Fibroblast of lung (primary cell): Measurements from ENCODE around the gene GAD2. TPM values are rescaled to one million over a fixed set of nuclear protein-coding genes. Genes with fewer than 3 reads are reported as not detected.

Experiments
- DNase-seq, 2 donors: peaks; one replicate each; pipeline versions ENCODE4 v3.0.0 to v3.0.0-alpha.2; 2010; ENCODE audit warnings: low read depth in 2 of 2
- H2AFZ ChIP-seq: 2 replicates; pipeline ENCODE4 v1.5.1; 2012; ENCODE audit warnings: low read length, control low read depth, inconsistent platforms
- H3K27ac ChIP-seq: 2 replicates; pipeline ENCODE4 v1.5.1; 2011; ENCODE audit warnings: low read length, control low read depth; ENCODE audit not compliant: insufficient read depth
- H3K27me3 ChIP-seq: 2 replicates; pipeline ENCODE4 v1.5.1; 2011; ENCODE audit warnings: mild to moderate bottlenecking, low read length; ENCODE audit not compliant: control insufficient read depth, insufficient read depth
- H3K36me3 ChIP-seq: 2 replicates; pipeline ENCODE4 v1.5.1; 2011; ENCODE audit warnings: low read length; ENCODE audit not compliant: control insufficient read depth, insufficient read depth
- H3K4me1 ChIP-seq: 2 replicates; pipeline ENCODE4 v1.5.1; 2011; ENCODE audit warnings: low read length; ENCODE audit not compliant: control insufficient read depth, insufficient read depth; ENCODE audit errors: extremely low read depth
- H3K4me2 ChIP-seq: 2 replicates; pipeline ENCODE4 v1.5.1; 2011; ENCODE audit warnings: low read length, control low read depth; ENCODE audit not compliant: insufficient read depth; ENCODE audit errors: extremely low read depth
- H3K4me3 ChIP-seq, 4 experiments: fragments of 200-600 bp in 1 of 4; sonication (generic) in 1 of 4; replicated peaks in 1 of 4; 2 replicates each; pipeline ENCODE4 v1.5.1; 2011 to 2016; ENCODE audit warnings: low read length in 4 of 4, low read depth in 3 of 4, mild to moderate bottlenecking in 3 of 4, control low read depth in 2 of 4, inconsistent platforms in 1 of 4, mixed read lengths in 1 of 4; ENCODE audit not compliant: insufficient read depth in 1 of 4; ENCODE audit errors: control extremely low read depth in 1 of 4
- H3K79me2 ChIP-seq: 2 replicates; pipeline ENCODE4 v1.5.1; 2012; ENCODE audit warnings: mild to moderate bottlenecking, low read length, inconsistent platforms; ENCODE audit not compliant: control insufficient read depth, insufficient read depth
- H3K9ac ChIP-seq: 2 replicates; pipeline ENCODE4 v1.5.1; 2011; ENCODE audit warnings: mild to moderate bottlenecking, low read length, control low read depth; ENCODE audit not compliant: insufficient read depth
- H3K9me3 ChIP-seq: 2 replicates; pipeline ENCODE4 v1.5.1; 2012; ENCODE audit warnings: low read depth, low read length; ENCODE audit not compliant: control insufficient read depth, insufficient read depth
- H4K20me1 ChIP-seq: 2 replicates; pipeline ENCODE4 v1.5.1; 2011; ENCODE audit warnings: low read length; ENCODE audit not compliant: control insufficient read depth, insufficient read depth; ENCODE audit errors: extremely low read depth
- CTCF ChIP-seq, 2 donors: IDR thresholded peaks in 1 of 2; conservative IDR thresholded peaks in 1 of 2; 1 replicate in 1 of 2; 2 replicates in 1 of 2; pipeline ENCODE4 v1.5.1; 2011 to 2012; ENCODE audit warnings: low read length in 2 of 2, control low read depth in 1 of 2, inconsistent platforms in 1 of 2, low read depth in 1 of 2, mild to moderate bottlenecking in 1 of 2
- EZH2 ChIP-seq: IDR thresholded peaks from 2 replicates; pipeline ENCODE4 v1.5.1; 2012; ENCODE audit warnings: low read length, control low read depth, mild to moderate bottlenecking; ENCODE audit errors: missing control alignments
- polyA minus RNA-seq: library from RNA; depleted of rRNA, polyadenylated mRNA; stranded (reverse); fragments of >200 nt; gene quantifications from 2 replicates; pipeline ENCODE4 v1.2.3, GENCODE V29; 2011; ENCODE audit warnings: low replicate concordance
- polyA plus RNA-seq, 2 donors: library from polyadenylated mRNA; depleted of rRNA in 1 of 2; stranded (reverse) in 1 of 2; unstranded in 1 of 2; fragments of >200 nt; gene quantifications; 2 replicates each; pipeline ENCODE4 v1.2.1, GENCODE V29; 2011 to 2012; ENCODE audit warnings: missing spikeins in 1 of 2
- total RNA-seq: library from RNA; depleted of rRNA; stranded (reverse); fragments of >200 nt; gene quantifications from 2 replicates; pipeline ENCODE4 v1.2.1, GENCODE V29; 2014

The GAD2 gene
- total RNA-seq: not detected in 2 replicates
- not detected in 2 replicates for polyA plus RNA-seq
- not detected in 2 replicates for polyA plus RNA-seq (2012)
- polyA minus RNA-seq: not detected in 2 replicates

GRCh38 chr10:26216585-26217395 lies at the start of gene GAD2:
Gene GAD2, plus strand, starts transcription at chr10:26216774. Its CDS starts 36 bp downstream, at chr10:26216810.
- Histone ChIP-seq H3K9me3 (no peaks in the 10 kb centered on the region), H3K27me3 (peaks cover 11% of the 10 kb centered on the region), H3K9ac (no peak within 1 kb of the TSS), H3K79me2 (no peaks in the 10 kb centered on the region), H3K4me3 (no peak within 1 kb of the TSS), H3K4me2 (no peak within 1 kb of the TSS), H4K20me1 (no peaks in the 10 kb centered on the region), H3K4me1 (no peaks in the 10 kb centered on the region), H3K27ac (no peak within 1 kb of the TSS), H3K36me3 (no peaks in the 10 kb centered on the region), H2AFZ (no peak within 1 kb of the TSS)
- DNase-seq: no peak
- no peak for TF ChIP-seq EZH2
- TF ChIP-seq CTCF (conservative IDR thresholded peaks at IDR 0.05 in 1 of 2, IDR thresholded peaks at IDR 0.05 in 1 of 2; ENCODE audit: low read depth in 1 of 2, low read length in 2 of 2): no peak

- Histone ChIP-seq H3K4me2 (no peak overlapping the region), H3K9ac (no peak overlapping the region), H4K20me1 (no peaks in the 10 kb centered on the region), H3K4me3 (no peak overlapping the region), H3K27me3 (no peaks in the 10 kb centered on the region), H3K4me1 (no peaks in the 10 kb centered on the region), H3K9me3 (no peaks in the 10 kb centered on the region), H3K36me3 (no peaks in the 10 kb centered on the region), H3K27ac (no peak overlapping the region), H2AFZ (no peak overlapping the region), H3K79me2 (no peaks in the 10 kb centered on the region)
- DNase-seq: no peak
- TF ChIP-seq EZH2 (no peak), CTCF (conservative IDR thresholded peaks at IDR 0.05 in 1 of 2, IDR thresholded peaks at IDR 0.05 in 1 of 2; ENCODE audit: low read depth in 1 of 2, low read length in 2 of 2) (no peak)
Observed at GRCh38 chr10:26169466-26169865, 47.1 kb upstream of the GAD2 start.

- Histone ChIP-seq H3K79me2 (no peaks in the 10 kb centered on the region), H3K4me1 (no peaks in the 10 kb centered on the region), H2AFZ (no peak overlapping the region), H3K4me2 (no peak overlapping the region), H3K9me3 (no peaks in the 10 kb centered on the region), H3K36me3 (no peaks in the 10 kb centered on the region), H3K27me3 (no peaks in the 10 kb centered on the region), H3K4me3 (no peak overlapping the region), H4K20me1 (no peaks in the 10 kb centered on the region), H3K9ac (no peak overlapping the region), H3K27ac (no peak overlapping the region)
- DNase-seq: no peak
- TF ChIP-seq CTCF (conservative IDR thresholded peaks at IDR 0.05 in 1 of 2, IDR thresholded peaks at IDR 0.05 in 1 of 2; ENCODE audit: low read depth in 1 of 2, low read length in 2 of 2): no peak
- TF ChIP-seq EZH2: no peak
Observed at GRCh38 chr10:26172131-26172530, 44.4 kb upstream of the GAD2 start.
